Measurements from ENCODE around the gene COL6A1.

Gene COL6A1

DNA sequence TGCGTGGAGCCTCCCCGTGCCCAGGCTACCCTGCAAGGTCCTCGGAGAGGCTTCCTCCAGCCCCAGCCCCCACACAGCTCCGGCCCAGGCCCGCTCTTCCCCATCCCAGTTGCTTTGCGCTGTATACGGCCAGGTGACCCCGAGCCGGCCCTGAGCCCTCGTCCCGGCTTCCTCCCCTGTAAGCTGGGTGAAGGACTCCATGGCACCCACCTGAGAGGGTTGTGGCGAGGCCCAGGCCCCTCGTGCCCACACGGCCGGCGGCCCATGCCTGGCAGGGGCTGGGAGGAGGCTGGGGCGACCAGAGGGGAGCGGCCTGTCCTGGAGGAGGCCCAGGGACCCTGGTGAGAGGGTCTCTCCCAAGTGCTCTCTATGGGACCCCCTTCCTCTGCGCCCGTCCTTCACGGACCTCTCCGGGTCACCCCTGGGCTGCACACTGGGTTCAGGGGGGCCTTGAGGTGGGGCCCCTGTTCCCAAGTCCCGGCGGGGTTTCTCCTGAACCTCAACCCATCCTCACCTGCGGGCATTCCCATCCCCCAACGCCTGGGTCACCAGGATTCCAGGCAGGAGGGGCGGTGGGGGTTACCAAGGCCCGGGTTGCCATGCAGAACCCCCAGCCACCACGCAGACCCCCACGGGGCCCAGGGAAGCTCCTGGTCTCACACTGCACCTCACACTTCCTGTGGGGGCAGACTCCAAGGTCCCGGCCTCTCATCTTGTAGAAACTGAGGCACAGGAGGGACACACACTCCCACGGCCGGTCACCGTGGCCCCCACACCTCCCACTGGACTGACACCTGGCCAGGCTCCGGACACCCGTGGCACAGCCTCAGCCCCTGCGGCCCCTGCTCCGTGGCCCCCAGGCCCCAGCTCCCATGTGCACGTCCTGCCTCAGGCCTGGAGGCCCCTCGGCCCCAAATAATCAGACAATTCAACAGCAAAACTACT lies 25.2 kb downstream of the COL6A1 start:
- no peak for DNase-seq (ENCODE audit: low read depth in 3 of 3)

DNA sequence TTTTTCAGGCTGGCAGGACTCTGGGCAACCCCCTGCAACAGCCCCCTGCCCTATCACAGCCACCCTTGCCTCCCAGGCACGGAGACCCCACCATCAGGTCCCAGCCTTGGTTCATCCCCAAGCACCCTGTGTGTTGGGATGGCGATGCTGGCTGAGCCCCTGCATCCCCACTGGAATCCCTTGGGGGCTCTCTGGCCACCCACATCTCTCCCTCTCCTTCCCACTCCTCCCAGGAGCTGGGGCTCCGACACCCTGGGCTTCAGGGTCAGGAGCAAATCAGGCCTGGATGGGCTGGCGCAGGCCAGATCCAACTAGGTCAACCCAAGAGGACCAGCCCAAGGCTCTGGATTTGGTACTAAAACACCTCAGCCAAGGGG lies 25.9 kb downstream of the COL6A1 start:
- DNase-seq (ENCODE audit: low read depth in 3 of 3): no peak

DNA sequence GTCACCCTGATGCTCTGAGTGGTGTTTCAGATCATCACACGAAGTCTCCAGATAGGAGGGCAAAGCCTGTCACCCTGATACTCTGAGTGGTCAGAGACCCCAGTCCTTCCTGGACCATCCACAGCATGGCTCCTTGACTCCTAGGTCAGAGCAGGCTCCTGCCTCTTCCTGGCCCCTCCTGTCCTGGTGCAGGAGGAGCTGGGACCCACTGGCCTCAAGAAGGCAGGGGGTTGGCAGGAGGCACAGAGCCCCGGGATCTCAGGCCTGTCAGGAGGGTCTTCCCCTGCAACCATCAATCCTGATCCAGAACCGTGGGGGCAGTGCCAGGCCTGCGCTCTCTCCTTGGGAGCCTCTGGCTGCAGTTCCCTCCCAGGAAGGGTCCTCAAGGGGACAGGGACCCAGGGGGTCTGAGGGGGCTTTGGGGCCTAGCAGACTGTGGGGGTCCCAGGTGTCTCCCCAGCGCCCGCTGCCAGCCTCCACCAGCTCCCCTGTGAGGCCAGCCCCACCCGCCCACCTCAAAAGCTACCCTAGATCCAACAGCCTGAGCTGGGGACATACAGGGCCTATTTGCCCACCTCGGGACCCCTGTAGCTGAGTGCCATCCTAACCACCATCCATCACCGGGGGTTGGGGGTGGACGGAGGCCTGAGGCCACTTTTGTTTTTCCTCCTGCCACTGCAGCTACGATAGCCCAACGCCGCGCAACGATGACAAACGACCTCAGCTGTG lies 27.5 kb downstream of the COL6A1 start:
- no peak for DNase-seq (ENCODE audit: low read depth in 3 of 3)

DNA sequence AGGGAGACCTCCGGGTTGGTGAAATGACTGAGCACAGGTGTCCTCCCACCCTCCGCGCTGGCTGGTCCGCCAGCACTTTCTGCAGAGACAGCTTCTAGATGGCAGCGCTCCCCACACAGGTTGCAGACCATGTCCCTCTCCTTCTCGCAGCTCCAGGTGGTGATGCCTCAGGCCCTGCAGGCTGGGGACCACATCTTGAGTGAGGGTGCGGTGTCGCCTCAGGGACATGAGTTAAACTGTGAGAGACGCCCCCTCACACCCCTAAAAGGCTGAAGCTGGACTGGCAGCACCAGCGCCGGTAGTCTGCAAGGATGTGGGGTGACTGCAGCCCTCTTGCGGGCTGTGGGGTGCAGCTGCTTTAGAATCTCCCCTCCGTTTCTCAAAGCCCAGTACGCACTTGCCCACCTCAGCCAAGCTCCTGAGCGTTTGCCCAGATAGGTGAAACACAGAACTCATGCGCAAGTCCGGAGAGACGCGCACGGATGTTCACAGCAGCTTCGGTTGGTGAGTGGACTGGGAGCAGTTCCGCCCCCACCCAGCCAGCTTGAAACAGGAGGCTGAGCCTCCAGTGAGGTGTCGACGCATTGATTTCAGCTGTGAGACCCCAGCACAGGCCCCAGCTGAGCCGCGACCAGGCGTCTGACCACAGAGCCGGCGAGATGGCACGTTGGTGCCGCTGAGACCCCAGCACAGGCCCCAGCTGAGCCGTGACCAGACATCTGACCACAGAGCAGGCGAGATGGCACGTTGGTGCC lies 28.6 kb downstream of the COL6A1 start:
- no peak for DNase-seq (ENCODE audit: low read depth in 3 of 3)

DNA sequence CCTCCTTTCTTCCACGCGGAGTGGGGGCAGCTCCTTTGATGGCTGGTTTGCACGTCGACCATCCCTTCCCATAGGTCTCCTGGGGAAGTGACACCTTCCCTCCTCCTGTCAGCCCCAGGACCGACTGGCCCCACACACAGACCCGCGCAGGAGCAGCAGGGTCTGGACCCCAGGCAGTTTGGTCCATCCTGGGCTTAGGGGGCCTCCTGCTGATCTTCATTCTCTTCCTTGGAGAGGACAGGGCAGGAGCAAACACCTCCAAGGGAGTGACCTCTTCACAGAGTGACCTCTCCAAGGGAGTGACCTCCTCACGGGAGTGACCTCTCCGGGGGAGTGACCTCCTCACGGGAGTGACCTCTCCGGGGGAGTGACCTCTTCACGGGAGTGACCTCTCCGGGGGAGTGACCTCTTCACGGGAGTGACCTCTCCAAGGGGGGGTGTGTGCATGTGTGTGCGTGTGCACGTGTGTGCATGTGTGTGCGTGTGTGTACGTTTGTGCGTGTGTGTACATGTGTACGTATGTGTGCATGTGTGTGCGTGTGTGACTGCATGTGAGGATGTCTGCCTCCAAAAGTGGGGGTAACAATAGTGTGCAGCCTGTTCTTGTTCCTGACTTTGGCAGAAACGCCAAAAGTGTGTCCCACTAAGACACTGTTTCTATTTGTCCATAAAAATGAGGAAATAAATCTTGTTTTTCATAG lies 29.8 kb downstream of the COL6A1 start:
- DNase-seq (ENCODE audit: low read depth in 3 of 3): no peak

DNA sequence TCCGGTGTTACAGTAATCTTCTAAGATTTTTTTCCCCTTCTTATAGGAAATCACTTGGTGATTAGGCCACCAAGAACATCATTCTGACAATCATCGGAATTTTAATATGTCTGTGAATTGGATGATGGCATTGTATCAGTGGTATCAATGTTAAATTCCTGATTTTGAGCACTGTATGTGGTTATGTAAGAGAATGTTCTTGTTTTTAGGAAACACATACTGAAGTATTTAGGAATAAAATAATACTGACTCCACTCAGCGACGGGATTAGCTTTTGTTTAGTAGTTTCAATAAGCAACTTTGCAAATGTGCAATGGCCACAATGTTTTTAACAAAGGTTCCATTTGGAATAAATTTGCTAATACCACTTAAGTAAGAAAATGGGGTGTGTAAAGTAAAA lies 30.6 kb downstream of the COL6A1 start:
- no peak for DNase-seq (ENCODE audit: low read depth in 3 of 3)

DNA sequence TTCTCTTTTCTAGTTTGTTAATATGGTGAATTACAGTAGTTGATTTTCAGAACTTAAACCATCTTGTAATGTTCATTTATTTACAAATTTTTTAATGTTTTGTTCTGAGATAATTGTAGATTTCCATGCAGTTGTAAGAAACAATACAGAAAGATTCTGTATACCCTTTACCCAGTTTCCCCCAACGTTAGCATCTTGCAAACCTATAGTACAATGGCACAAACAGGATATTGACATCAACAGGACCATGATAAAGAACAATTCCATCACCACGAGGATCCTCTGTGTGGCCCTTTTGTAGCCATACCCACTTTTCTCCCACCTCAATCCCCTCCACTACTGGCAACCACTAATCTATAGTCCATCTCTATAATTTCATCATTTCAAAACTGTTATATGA lies 33.3 kb downstream of the COL6A1 start:
- no peak for DNase-seq (ENCODE audit: low read depth in 3 of 3)

DNA sequence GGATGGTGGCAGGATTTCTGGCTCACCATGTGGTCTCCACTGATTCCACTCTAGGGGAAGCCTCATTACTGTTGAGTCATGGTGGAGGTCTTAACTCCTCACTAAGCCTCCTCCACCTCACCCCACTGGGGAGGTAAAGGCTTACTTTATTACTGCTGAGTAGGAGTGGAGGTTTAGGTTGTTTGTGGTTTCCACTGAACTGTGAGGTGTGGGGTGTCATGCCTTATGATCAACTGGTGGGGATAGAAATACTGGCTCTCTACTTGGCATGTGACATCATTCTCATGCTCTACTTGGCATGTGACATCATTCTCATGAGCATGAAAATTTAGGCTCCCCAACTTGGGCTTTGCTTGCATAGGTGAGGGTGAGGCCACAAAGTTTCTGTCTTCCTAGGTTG lies 35.6 kb downstream of the COL6A1 start:
- no peak for DNase-seq (ENCODE audit: low read depth in 3 of 3)

DNA sequence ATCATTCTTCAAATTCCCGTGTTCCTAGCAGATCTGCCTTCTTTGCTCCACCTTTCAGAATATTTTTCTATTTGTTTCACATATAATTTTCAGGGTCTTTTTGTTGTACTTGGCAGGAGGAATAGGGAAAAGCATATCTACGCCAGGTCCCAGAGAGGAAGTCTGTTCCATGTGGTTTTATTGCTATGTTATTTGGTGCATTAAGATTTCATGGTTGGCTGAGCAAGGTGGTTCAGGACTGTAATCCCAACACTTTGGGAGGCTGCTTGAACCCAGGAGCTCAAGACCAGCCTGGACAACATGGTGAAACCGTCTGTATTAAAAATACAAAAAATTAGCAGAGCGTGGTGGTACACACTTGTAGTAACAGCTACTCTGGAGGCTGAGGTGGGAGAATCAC lies 36.1 kb downstream of the COL6A1 start:
- no peak for DNase-seq (ENCODE audit: low read depth in 3 of 3)

DNA sequence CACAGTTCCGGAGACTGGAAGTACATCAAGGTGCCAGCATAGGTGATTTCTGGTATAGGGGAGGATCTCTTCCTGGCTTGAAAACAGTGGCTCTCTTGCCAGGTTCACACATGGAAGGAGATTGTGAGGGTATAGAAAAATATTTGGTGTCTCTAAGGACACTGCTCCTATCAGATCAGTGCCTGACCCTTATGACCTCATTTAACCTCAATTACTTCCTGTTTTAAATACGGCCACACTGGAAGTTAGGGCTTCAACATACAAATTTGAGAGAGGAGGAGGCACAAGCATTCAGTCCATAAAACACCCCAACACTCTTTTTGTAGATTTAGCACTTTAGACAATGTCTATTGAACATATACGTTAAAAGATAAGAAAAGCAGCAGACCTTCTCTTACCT lies 37.0 kb downstream of the COL6A1 start:
- DNase-seq (ENCODE audit: low read depth in 3 of 3): no peak

DNA sequence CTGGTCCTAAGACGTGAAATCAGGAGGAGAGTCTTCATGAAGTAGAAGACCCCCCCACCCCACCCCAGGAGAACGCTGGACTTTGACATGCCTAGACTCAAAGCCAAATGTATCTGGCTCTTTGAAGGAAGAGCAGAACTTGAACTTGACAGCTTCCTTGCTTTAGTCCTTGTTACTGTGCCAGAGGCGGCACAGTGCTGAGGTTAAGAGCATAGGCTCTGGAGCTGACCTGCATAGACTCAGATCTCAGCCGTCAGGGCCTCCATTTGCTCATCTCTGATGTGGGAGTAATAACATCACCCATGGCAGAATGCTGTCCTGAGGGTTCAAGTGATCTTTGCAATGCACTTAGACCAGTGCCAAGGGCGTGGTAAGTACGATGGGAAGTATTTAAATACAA lies 39.0 kb downstream of the COL6A1 start:
- no peak for DNase-seq (ENCODE audit: low read depth in 3 of 3)

DNA sequence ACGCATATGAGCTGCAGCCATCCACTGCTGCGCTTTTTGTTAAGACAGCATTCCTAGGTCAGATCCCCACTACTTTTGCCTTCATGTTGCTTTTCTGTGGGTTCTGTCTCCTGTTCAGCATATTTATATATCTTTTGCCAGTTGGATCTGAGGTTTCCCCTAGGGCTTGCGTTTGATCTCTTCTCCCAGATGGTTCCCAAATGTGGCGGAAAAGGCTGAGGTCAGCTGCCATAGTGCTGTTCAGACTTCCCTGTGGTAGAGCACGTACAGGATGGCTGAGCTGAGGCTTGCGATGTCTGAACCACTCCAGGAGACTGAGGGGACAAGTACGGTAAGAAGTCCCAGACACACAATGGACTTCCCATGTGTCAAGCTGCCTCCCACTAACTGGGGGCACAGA lies 39.8 kb downstream of the COL6A1 start:
- DNase-seq (ENCODE audit: low read depth in 3 of 3): no peak

DNA sequence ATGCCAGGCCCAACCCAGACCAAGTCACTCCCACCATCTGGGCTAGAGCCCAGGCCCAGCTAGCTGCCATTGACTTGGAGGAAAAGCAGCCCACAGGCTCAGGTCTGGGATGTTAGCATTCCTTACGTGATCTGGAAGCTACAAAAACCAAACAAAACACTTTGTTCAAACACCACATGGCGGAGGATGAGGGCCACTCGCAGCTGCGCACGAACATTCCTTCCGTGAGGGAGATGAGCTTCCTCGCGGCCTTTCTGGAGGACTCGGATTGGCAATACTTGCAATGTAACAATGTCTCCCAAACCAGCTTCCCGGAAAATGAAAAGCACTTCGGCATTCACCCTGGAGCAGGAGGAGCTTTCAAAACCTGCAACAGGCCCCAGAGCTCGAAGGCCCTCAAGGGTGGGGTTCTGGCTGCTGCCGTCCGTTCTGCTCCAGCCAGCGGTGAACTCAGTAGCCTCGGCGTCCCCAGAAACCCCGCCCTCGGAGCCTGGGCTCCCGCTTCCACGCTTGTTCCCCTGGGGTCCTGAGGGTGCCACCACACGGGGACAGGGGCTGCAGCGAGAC lies 40.5 kb downstream of the COL6A1 start:
- no peak for DNase-seq (ENCODE audit: low read depth in 3 of 3)

DNA sequence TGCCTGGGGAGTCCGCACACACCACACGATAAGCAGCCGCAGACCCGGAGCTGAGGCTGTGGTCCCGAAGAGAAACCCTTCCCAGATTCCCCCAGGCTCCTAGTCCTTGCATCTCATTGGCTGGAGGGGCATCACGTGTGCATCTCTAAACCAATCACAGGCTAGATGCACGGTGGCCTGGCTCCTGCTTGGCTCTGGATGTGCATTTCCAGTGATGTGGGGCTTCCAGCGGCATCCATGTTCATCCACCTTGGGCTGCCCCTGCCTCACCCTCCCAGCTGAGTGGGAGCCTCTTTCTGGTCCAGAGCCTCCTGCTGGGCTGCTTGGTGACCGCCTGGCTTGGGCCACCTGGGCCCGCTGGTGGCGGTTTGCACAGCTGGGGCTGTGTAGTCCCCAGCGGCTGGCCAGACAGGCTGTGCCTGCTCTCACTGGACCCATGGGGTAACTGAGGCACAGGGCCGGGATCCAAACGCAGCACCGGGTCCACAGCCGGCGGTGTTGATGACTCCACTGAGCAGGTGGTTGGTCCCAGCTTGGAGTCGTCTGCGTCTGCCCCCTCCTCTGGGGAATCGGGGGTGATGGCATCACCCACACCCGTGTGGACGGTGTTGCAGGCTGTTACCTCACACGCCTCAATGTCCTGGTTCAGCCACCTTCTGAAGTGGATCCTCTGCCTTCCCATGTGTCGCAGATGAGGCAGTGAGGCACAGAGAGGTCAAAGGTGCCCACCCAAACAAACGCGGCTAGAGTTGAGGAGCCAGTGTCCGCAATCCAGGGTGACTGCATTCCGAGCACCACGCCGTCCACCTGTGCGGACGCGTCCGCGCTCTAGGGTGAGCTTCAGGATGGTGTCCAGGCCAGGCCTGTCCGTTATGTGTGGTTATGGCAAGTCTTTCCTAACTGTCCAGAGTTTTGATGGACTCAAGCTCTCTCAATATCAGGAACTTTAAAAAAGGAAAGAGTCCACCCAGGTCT lies 41.3 kb downstream of the COL6A1 start:
- no peak for DNase-seq (ENCODE audit: low read depth in 3 of 3)

DNA sequence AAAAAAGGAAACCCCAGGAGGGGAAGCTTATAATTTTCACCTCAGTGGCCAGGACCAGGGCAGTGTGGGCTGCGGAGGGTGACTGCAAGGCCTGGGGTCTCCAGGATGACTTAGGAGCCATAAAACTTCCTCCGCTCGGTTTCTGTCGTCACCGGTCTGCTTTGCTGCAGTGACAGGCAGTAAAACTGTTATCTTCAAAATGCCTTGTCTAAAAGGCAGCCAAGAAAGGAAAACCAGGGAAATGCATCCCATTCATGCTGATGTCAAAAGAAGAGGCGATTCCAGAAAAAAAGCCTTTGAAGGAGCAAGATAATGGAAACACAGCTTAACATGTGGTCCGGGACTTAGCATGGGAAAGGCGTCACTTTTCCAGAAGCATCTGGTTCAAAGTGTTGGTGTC lies 42.0 kb downstream of the COL6A1 start:
- no peak for DNase-seq (ENCODE audit: low read depth in 3 of 3)

DNA sequence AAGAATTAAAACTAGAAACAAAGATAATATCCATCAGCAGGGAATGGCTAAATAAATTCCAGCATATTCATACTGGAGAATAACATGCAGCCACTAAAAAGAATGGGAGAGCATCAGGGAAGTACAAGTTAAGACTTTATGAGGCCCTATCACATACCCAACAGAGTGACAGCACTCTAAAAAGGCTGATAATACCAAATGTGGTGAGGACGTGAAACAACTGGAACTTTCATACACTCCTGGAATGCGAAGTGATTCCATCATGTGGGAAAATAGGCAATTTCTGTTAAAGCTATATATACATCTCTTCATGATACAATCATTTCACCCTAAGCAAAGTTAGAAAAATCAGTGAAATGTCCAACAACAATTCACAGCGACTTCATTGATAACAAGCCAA lies 42.6 kb downstream of the COL6A1 start:
- DNase-seq (ENCODE audit: low read depth in 3 of 3): no peak

DNA sequence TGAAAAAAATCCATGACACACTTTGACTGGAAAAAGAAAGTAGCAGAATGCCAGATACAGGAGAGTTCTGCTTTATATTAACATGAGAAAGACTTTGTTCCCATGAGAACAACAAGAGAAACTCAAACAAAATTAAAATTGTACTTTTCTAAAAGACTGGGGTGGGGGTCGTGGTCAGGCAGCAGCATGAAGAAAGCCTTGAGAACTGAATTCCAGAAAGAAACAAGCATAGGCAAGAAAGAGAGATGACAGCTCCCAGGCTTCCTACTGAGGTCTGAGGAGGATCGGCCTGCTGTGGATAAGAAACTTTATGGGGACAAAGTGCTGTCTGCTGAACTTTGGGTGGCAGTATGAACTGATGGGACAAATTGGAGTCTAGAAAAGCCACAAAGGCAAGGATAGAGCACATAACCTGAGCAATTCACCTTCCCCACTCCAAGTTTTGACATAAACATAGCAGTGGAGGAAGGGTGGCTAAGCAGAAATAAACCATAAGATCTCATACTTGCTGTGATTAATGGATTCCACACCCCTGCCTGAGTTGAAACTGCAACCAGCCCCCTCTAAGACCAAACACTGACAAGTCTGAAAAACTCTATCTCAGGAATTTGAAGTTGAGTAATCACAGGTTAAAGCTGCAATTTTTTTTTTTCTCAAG lies 43.7 kb downstream of the COL6A1 start:
- DNase-seq (ENCODE audit: low read depth in 3 of 3): no peak

DNA sequence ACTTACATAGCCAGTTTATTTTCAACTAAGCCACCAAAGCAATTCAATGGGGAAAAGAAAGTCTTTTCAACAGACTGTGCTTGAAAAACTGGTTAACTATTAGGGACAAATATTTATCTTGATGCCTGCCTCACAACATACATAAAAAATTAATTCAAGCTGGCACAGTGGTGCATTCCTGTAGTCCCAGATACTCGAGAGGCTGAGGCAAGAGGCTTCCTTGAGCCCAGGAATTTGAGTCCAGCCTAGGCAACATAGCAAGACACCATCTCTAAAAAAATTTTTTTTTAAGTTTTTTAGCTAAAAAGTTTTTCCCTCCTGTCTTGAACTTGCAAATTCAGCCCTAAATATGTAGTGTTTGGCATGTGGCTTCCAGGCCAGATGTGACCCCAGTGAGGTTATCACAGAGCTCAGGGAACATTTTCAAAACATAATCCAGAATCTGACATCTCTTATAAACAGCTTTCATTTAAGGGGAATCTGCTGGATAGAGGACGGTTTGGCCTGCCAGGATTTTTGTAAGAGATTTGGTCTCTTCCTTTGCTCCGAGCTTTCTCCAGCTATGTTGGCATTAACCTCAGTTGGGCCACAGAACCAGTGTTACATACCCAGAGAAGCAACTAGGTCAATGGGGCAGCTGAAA lies 46.4 kb downstream of the COL6A1 start:
- DNase-seq (ENCODE audit: low read depth in 3 of 3): no peak

DNA sequence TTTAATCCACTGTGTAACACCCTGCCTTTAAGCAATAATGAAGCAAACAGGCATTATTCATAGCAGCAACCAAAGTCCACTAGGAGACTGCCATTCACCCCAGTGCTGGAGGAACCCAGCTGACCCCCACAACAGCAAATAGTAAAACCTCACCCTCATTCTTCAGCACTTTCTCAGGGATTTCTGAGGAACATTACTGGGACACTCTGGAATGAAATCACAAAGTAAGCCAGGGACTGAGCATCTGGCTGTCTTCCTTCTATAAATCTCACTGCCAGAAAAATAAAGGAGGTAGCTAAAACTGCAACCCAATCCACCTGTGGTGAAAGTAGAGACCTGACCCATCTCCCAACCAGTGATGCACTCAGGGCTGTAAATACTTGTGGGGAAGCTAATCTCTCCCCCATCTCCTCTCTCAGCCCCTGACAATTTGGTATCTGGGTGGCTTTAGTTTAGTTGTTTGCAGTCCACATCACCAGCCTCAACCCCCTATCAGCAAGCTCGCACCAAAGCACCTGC lies 47.1 kb downstream of the COL6A1 start:
- DNase-seq (ENCODE audit: low read depth in 3 of 3): no peak
